ENCODE results near the gene SKAP2.

GRCh38 chr7:26686448-26686981, 177.9 kb downstream of the SKAP2 start:
- TF ChIP-seq POLR2A (IDR thresholded peaks at IDR 0.05; ENCODE audit: low read length) = no peak
- no peak for TF ChIP-seq HOXB5 (CRISPR knock-in tag; IDR thresholded peaks at IDR 0.05)
- no peak for TF ChIP-seq REST (IDR thresholded peaks at IDR 0.05)

Data from A549 (cell line).